Type B pancreatic cell (in vitro differentiated cells): ENCODE measurements around the gene G3BP1. TPM values are rescaled to one million over a fixed set of nuclear protein-coding genes. Genes with fewer than 3 reads are reported as not detected.

Experiments used
- DNase-seq: peaks from one replicate; pipeline ENCODE4 v3.0.0; 2021; ENCODE audit warnings: mixed read lengths; ENCODE audit not compliant: unreplicated experiment; ENCODE audit errors: extremely low spot score
- H3K27ac Mint-ChIP-seq: 2 replicates; pipeline ENCODE4 v1.8.0; 2021; ENCODE audit warnings: mild to moderate bottlenecking, mixed read lengths
- H3K27me3 Mint-ChIP-seq: 2 replicates; pipeline ENCODE4 v1.8.0; 2021; ENCODE audit warnings: mixed read lengths
- H3K36me3 Mint-ChIP-seq: 2 replicates; pipeline ENCODE4 v1.8.0; 2021; ENCODE audit warnings: mixed read lengths
- H3K4me1 Mint-ChIP-seq: one replicate; pipeline ENCODE4 v1.8.0; 2021; ENCODE audit warnings: mixed read lengths; ENCODE audit not compliant: unreplicated experiment
- H3K4me3 Mint-ChIP-seq: 2 replicates; pipeline ENCODE4 v1.8.0; 2021; ENCODE audit warnings: mild to moderate bottlenecking, mixed read lengths
- H3K9me3 Mint-ChIP-seq: 2 replicates; pipeline ENCODE4 v1.8.0; 2021; ENCODE audit warnings: mixed read lengths
- total RNA-seq: library from RNA; stranded (reverse); gene quantifications from 2 replicates; pipeline ENCODE4 v1.2.1, GENCODE V29; 2021; ENCODE audit warnings: low replicate concordance
- TF ChIP-seq, protein P1 (sequence below): fragments of 200-600 bp; sonication (generic); conservative IDR thresholded peaks from 2 replicates; pipeline ENCODE4 v1.5.0; 2021; ENCODE audit warnings: antibody characterized with exemption, mild to moderate bottlenecking

G3BP1 gene
- total RNA-seq, 1 donor from 2014 or later = 241 TPM

DNA sequence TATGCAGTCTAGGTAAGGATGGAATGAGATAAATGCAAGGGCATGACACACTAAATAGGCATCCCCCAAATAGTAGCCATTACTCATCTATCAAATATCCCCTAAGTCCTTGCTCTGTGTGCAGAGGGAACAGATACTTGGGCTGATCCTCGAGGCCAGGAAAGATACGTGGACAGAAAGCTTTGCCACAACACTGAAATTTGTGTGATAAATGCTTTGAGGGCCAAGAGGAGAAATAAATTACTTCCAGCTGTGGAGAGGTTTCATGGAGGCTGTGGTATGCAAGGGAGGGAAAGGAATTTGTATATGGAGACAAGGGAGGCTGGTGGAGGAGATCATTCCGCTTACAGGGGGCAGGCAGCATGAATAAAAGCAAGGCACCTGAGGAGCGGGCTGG is 31.8 kb upstream of the G3BP1 start:
- TF ChIP-seq, protein P1, sequence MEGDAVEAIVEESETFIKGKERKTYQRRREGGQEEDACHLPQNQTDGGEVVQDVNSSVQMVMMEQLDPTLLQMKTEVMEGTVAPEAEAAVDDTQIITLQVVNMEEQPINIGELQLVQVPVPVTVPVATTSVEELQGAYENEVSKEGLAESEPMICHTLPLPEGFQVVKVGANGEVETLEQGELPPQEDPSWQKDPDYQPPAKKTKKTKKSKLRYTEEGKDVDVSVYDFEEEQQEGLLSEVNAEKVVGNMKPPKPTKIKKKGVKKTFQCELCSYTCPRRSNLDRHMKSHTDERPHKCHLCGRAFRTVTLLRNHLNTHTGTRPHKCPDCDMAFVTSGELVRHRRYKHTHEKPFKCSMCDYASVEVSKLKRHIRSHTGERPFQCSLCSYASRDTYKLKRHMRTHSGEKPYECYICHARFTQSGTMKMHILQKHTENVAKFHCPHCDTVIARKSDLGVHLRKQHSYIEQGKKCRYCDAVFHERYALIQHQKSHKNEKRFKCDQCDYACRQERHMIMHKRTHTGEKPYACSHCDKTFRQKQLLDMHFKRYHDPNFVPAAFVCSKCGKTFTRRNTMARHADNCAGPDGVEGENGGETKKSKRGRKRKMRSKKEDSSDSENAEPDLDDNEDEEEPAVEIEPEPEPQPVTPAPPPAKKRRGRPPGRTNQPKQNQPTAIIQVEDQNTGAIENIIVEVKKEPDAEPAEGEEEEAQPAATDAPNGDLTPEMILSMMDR = no peak

DNA sequence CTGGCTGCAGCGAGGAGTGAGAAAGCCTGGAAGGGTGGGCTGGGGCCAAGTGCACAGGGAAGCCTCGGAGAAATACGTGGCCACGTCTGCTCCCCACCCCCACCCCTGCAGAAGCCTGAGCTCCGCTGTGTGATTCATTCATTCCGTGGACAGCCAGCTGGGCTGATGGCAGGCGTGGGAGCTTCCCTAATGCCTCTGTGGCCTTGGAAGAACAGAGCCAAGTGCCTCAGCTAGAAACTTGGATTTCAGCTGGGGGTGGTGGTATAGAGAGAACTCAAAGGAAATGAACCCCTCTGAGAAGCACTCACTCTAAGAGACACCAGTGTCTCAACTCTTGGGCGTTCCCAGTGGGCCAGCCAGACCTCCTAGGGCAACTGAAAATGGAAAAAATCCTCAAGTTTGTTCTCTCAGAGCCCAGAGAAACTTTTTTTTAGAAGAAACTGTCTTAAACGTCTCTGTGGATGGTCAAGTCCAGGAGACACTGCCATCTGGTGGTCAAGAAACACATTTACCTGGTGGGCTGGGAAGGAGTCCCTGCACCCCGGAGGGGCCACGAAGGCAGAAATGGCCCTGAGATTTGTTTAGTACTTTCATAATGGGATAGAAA is 31.3 kb upstream of the G3BP1 start:
- H3K27ac Mint-ChIP-seq = peak overlapping the region; percentile 70
- peaks cover 13% of the 10 kb centered on the region for H3K36me3 Mint-ChIP-seq
- no peaks in the 10 kb centered on the region for H3K27me3 Mint-ChIP-seq
- no peaks in the 10 kb centered on the region for H3K9me3 Mint-ChIP-seq
- H3K4me1 Mint-ChIP-seq = peaks cover 19% of the 10 kb centered on the region
- peak overlapping the region; percentile 60 for H3K4me3 Mint-ChIP-seq
- DNase-seq = no peak
- TF ChIP-seq, protein P1 = peak; percentile 97

More for the DNA sequence above, 31.8 kb upstream of the G3BP1 start:
- no peak for DNase-seq
- Mint-ChIP-seq H3K27me3 (no peaks in the 10 kb centered on the region), H3K9me3 (no peaks in the 10 kb centered on the region), H3K27ac (peak overlapping the region; percentile 70), H3K36me3 (peaks cover 13% of the 10 kb centered on the region), H3K4me3 (peak overlapping the region; percentile 60), H3K4me1 (peaks cover 19% of the 10 kb centered on the region)

DNA sequence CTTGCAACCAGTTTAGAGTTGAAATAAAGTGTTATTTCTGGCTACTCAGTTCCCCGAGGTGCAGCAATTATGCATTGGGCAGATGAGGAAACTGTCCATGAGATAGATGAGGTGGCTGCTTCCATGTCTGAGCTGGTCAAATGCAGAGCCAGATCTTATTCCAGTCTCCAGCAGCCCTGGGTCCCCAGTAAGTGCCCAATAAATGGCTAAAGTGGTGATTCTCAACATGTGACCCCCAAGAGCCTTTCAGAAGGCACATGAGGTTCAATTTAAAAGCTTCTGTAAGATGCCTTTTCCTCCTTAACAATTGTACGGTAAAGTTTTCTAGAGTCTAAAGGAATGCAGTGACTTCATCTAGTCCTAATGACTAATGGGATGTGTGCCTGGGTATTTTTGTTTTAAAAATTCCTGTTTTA is 30.8 kb upstream of the G3BP1 start:
- H3K9me3 Mint-ChIP-seq = no peaks in the 10 kb centered on the region
- DNase-seq = no peak
- peak overlapping the region; percentile 70 for H3K27ac Mint-ChIP-seq
- H3K4me3 Mint-ChIP-seq = peak overlapping the region; percentile 60
- H3K36me3 Mint-ChIP-seq = peaks cover 13% of the 10 kb centered on the region
- no peaks in the 10 kb centered on the region for H3K27me3 Mint-ChIP-seq
- TF ChIP-seq, protein P1 = no peak
- H3K4me1 Mint-ChIP-seq = peaks cover 19% of the 10 kb centered on the region

DNA sequence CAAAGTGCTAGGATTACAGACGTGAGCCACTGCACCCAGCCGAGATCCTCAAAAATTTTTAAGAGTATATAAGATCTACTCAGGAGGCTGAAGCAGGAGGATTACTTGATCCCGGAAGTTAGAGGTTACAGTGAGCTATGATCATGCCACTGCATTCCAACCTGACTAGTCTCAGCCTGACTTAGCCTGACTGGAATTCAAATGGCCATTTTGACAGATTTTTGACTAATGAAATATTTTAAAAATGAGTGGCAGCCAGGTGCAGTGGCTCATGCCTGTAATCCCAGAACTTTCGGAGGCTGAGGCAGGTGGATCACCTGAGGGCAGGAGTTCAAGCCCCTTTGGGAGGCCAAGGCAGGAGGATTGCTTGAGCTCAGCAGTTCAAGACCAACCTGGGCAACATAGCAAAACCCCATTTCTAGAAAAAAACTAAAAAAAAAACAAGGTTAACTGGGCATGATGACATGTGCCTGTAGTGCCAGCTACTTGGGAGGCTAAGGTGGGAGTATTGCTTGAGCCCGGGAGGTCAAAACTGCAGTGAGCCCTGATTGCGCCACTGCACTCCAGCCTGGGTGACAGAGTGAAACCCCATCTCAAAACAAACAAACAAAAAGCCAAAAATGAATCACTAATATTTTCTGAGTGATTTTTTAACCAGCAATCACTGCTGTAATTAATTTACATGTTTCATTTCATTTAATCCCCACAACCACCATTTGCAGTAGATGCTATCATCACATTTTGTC is 29.9 kb upstream of the G3BP1 start:
- H3K9me3 Mint-ChIP-seq = no peaks in the 10 kb centered on the region
- H3K27ac Mint-ChIP-seq = no peak overlapping the region
- H3K4me3 Mint-ChIP-seq = no peak overlapping the region
- H3K4me1 Mint-ChIP-seq = peaks cover 19% of the 10 kb centered on the region
- H3K27me3 Mint-ChIP-seq = no peaks in the 10 kb centered on the region
- TF ChIP-seq, protein P1 = no peak
- H3K36me3 Mint-ChIP-seq = peaks cover 13% of the 10 kb centered on the region
- DNase-seq = no peak

DNA sequence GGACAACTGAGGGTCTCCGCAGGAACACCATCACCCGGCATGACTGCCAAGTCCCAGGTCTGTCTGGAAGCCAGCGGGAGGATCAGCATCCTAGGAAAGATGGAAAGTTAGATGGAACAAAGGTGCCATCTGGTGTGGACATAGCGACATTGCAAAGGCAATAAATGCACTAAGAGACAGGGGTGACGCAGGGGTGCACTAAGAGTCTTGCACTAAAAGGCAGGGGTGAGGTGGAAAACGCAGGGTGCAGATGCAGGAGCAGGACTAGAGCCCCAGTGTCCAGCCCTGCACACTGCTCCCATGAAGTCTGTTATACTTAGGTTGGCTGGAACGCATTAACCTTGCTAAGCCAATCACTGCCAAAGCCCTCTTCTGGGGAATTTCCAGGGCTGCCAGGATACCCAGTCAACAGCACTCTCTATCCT is 28.9 kb upstream of the G3BP1 start:
- Mint-ChIP-seq H3K27me3 (no peaks in the 10 kb centered on the region), H3K36me3 (peaks cover 13% of the 10 kb centered on the region), H3K27ac (peak overlapping the region; percentile 60), H3K4me1 (peaks cover 19% of the 10 kb centered on the region), H3K9me3 (no peaks in the 10 kb centered on the region), H3K4me3 (no peak overlapping the region)
- no peak for DNase-seq
- TF ChIP-seq, protein P1 = peak; percentile 83
